IMR-90 (cell line): ENCODE results near the gene OSBPL9. TPM values are rescaled to one million over a fixed set of nuclear protein-coding genes. Genes with fewer than 3 reads are reported as not detected.

ENCODE experiments used
- ATAC-seq: fragments of 200-7000 bp; cut with Tn5 transposase; 2 replicates; pipeline ENCODE4 v1.9.1; 2020; ENCODE audit warnings: low read depth, mild to moderate bottlenecking, moderate library complexity
- BruUV-seq: library from RNA; stranded (reverse); fragments of 400-500 nt; replicated peaks from 2 replicates; lab custom pipeline; 2021; lab: Mats Ljungman, UMichigan
- CTCF ChIA-PET: fragments of 300-600 bp; formaldehyde crosslinking; extraction: SDS; loops from one replicate; lab custom pipeline; 2021; ENCODE audit warnings: antibody characterized with exemption; lab: Yijun Ruan, JAX
- POLR2A ChIA-PET: fragments of 300-600 bp; sonication (Branson Sonifier 250); formaldehyde crosslinking; loops from one replicate; lab custom pipeline; 2022; ENCODE audit warnings: antibody characterized with exemption; ENCODE audit not compliant: unreplicated experiment; lab: Charles Lee
- DNase-seq: peaks from one replicate; pipeline ENCODE4 v3.0.0; 2013
- H2AFZ ChIP-seq: replicated peaks from 2 replicates; pipeline ENCODE3; 2013; ENCODE audit warnings: low read length, mild to moderate bottlenecking; ENCODE audit not compliant: poor library complexity
- H2AK5ac ChIP-seq: 2 replicates; pipeline ENCODE4 v1.6.1; 2013; ENCODE audit warnings: low read depth, low read length, inconsistent platforms
- H2AK9ac ChIP-seq: replicated peaks from 2 replicates; pipeline ENCODE3; 2013; ENCODE audit warnings: mild to moderate bottlenecking, low read depth, low read length, moderate library complexity; ENCODE audit not compliant: poor library complexity
- H2BK120ac ChIP-seq: 2 replicates; pipeline ENCODE4 v1.6.1; 2013; ENCODE audit warnings: low read depth, low read length, inconsistent platforms
- H2BK15ac ChIP-seq: 3 replicates; pipeline ENCODE4 v1.6.1; 2013; ENCODE audit warnings: low read depth, low read length, inconsistent platforms
- H2BK20ac ChIP-seq: 2 replicates; pipeline ENCODE4 v1.6.1; 2013; ENCODE audit warnings: low read depth, mild to moderate bottlenecking, inconsistent platforms, low read length, moderate library complexity
- H2BK5ac ChIP-seq: 2 replicates; pipeline ENCODE4 v1.6.1; 2013; ENCODE audit warnings: mild to moderate bottlenecking, low read depth, low read length, inconsistent platforms; ENCODE audit not compliant: poor library complexity, severe bottlenecking
- H3K14ac ChIP-seq: replicated peaks from 2 replicates; pipeline ENCODE4 v1.6.1; 2013; ENCODE audit warnings: low read depth, low read length, inconsistent platforms
- H3K18ac ChIP-seq: 2 replicates; pipeline ENCODE4 v1.6.1; 2013; ENCODE audit warnings: low read depth, low read length, control low read depth
- H3K23ac ChIP-seq: 2 replicates; pipeline ENCODE4 v1.6.1; 2013; ENCODE audit warnings: low read depth, low read length, inconsistent platforms
- H3K27ac ChIP-seq: 2 replicates; pipeline ENCODE4 v1.5.1; 2013; ENCODE audit warnings: mild to moderate bottlenecking, control low read depth, low read length; ENCODE audit not compliant: insufficient read depth
- H3K27me3 ChIP-seq: 2 replicates; pipeline ENCODE4 v1.6.1; 2013; ENCODE audit warnings: low read length; ENCODE audit not compliant: control insufficient read depth, insufficient read depth
- H3K36me3 ChIP-seq: 2 replicates; pipeline ENCODE4 v1.6.1; 2013; ENCODE audit warnings: low read length, mixed read lengths; ENCODE audit not compliant: control insufficient read depth, insufficient read depth
- H3K4ac ChIP-seq: 2 replicates; pipeline ENCODE4 v1.6.1; 2013; ENCODE audit warnings: low read depth, low read length, inconsistent platforms
- H3K4me1 ChIP-seq: 2 replicates; pipeline ENCODE4 v1.6.1; 2013; ENCODE audit warnings: low read length, mixed read lengths; ENCODE audit not compliant: control insufficient read depth, insufficient read depth
- H3K4me2 ChIP-seq: 2 replicates; pipeline ENCODE4 v1.6.1; 2013; ENCODE audit warnings: low read depth, mild to moderate bottlenecking, control low read depth, low read length, moderate library complexity
- H3K4me3 ChIP-seq: 2 replicates; pipeline ENCODE4 v1.5.1; 2013; ENCODE audit warnings: low read depth, mild to moderate bottlenecking, control low read depth, low read length, moderate library complexity; ENCODE audit not compliant: insufficient read depth
- H3K56ac ChIP-seq: 2 replicates; pipeline ENCODE4 v1.6.1; 2013; ENCODE audit warnings: low read length, inconsistent platforms; ENCODE audit not compliant: insufficient read depth; ENCODE audit errors: extremely low read depth
- H3K79me1 ChIP-seq, 2 experiments: 2 replicates each; pipeline ENCODE4 v1.6.1; 2013; ENCODE audit warnings: low read length in 2 of 2, inconsistent platforms in 1 of 2, low read depth in 1 of 2
- H3K9ac ChIP-seq: 2 replicates; pipeline ENCODE4 v1.6.1; 2013; ENCODE audit warnings: low read depth, low read length, control low read depth
- H3K9me1 ChIP-seq: 2 replicates; pipeline ENCODE4 v1.6.1; 2013; ENCODE audit warnings: low read length, inconsistent platforms; ENCODE audit not compliant: insufficient read depth
- H3K9me3 ChIP-seq: 2 replicates; pipeline ENCODE4 v1.6.1; 2013; ENCODE audit warnings: low read length; ENCODE audit not compliant: control insufficient read depth, insufficient read depth
- H4K20me1 ChIP-seq: 2 replicates; pipeline ENCODE4 v1.6.1; 2013; ENCODE audit warnings: low read length, inconsistent platforms; ENCODE audit not compliant: insufficient read depth
- H4K5ac ChIP-seq: 2 replicates; pipeline ENCODE4 v1.6.1; 2013; ENCODE audit warnings: mild to moderate bottlenecking, low read depth, low read length, control low read depth
- H4K8ac ChIP-seq, 2 experiments: 2 replicates each; pipeline ENCODE4 v1.6.1; 2013; ENCODE audit warnings: low read depth in 2 of 2, low read length in 2 of 2, control low read depth in 1 of 2, inconsistent platforms in 1 of 2
- H4K91ac ChIP-seq: 2 replicates; pipeline ENCODE4 v1.6.1; 2013; ENCODE audit warnings: low read depth, low read length, inconsistent platforms; ENCODE audit not compliant: insufficient read depth
- BHLHE40 ChIP-seq: fragments of 150-350 bp; IDR thresholded peaks from 2 replicates; pipeline ENCODE4 v1.6.1; 2016; ENCODE audit warnings: mild to moderate bottlenecking, low read depth, low read length
- CEBPB ChIP-seq: IDR thresholded peaks from 2 replicates; pipeline ENCODE4 v1.6.1; 2012; ENCODE audit warnings: low read depth, low read length, improper control_type of control experiment
- CHD1 ChIP-seq: IDR thresholded peaks from 2 replicates; pipeline ENCODE4 v1.6.1; 2012; ENCODE audit warnings: low read depth, low read length, improper control_type of control experiment
- ELK1 ChIP-seq: fragments of 150-350 bp; IDR thresholded peaks from 2 replicates; pipeline ENCODE4 v1.6.1; 2016; ENCODE audit warnings: low read depth, mild to moderate bottlenecking, low read length, moderate library complexity, borderline replicate concordance
- FOS ChIP-seq: fragments of 150-350 bp; IDR thresholded peaks from 2 replicates; pipeline ENCODE4 v1.6.1; 2016; ENCODE audit warnings: low read depth, low read length
- MAFK ChIP-seq: IDR thresholded peaks from 2 replicates; pipeline ENCODE4 v1.6.1; 2012; ENCODE audit warnings: low read depth, low read length, improper control_type of control experiment
- MAZ ChIP-seq: IDR thresholded peaks from 2 replicates; pipeline ENCODE4 v1.6.1; 2012; ENCODE audit warnings: low read depth, mild to moderate bottlenecking, low read length, improper control_type of control experiment, moderate library complexity, borderline replicate concordance
- MXI1 ChIP-seq: IDR thresholded peaks from 2 replicates; pipeline ENCODE4 v1.6.1; 2012; ENCODE audit warnings: low read depth, mild to moderate bottlenecking, low read length, moderate library complexity, borderline replicate concordance
- NFE2L2 ChIP-seq: fragments of 150-350 bp; IDR thresholded peaks from 2 replicates; pipeline ENCODE4 v1.6.1; 2016; ENCODE audit warnings: low read depth, mild to moderate bottlenecking, low read length
- POLR2A ChIP-seq: IDR thresholded peaks from 2 replicates; pipeline ENCODE4 v1.6.1; 2012; ENCODE audit warnings: mild to moderate bottlenecking, low read depth, low read length
- RAD21 ChIP-seq: IDR thresholded peaks from 2 replicates; pipeline ENCODE4 v1.6.1; 2012; ENCODE audit warnings: low read length, improper control_type of control experiment
- RFX5 ChIP-seq: IDR thresholded peaks from 2 replicates; pipeline ENCODE4 v1.8.0; 2012; ENCODE audit warnings: low read depth, mild to moderate bottlenecking, low read length, moderate library complexity
- USF2 ChIP-seq: fragments of 150-350 bp; IDR thresholded peaks from 2 replicates; pipeline ENCODE4 v1.6.1; 2017; ENCODE audit warnings: mild to moderate bottlenecking, antibody characterized with exemption, low read length, low read depth
- WGBS, 2 experiments: methylation state at CpG; one replicate each; pipeline versions ENCODE4 v1.1.5 to v1.1.7; 2013; ENCODE audit warnings: missing lambda C conversion rate in 2 of 2; ENCODE audit not compliant: insufficient read length in 1 of 2; ENCODE audit errors: extremely low coverage in 2 of 2; 5-methylcytosine and 5-hydroxymethylcytosine counted together
- dilution Hi-C: fragments of 300-500 bp; cut with HindIII; formaldehyde crosslinking; loops from one replicate; pipeline ENCODE4 v1.14.3; 2018; ENCODE audit warnings: low sequenced_read_pairs; ENCODE audit not compliant: unreplicated experiment
- in situ Hi-C: fragments of 300-500 bp; cut with MboI; formaldehyde crosslinking; loops from 3 replicates; pipeline ENCODE4 v1.14.3; 2019; ENCODE audit warnings: low sequenced_read_pairs, inconsistent platforms, mixed read lengths
- intact Hi-C: fragments of 100-400 bp; cut with micrococcal nuclease; formaldehyde crosslinking; loops from 2 replicates; pipeline ENCODE4 v1.10.0; 2022
- polyA plus RNA-seq, 3 experiments: library from polyadenylated mRNA; depleted of rRNA; stranded (reverse); fragments of >200 nt; gene quantifications; 2 replicates each; pipeline ENCODE4 v1.2.3, GENCODE V29; 2012; ENCODE audit warnings: low replicate concordance in 1 of 3
- total RNA-seq: library from RNA; depleted of rRNA; stranded (reverse); fragments of >200 nt; gene quantifications from 2 replicates; pipeline ENCODE4 v1.2.3, GENCODE V29; 2012

OSBPL9 gene
- total and polyA plus RNA-seq, 2 of the 4 experiments (the other 2 are of a cell fraction) = 51.4 to 127 TPM

- Histone ChIP-seq H2BK15ac (no peak overlapping the region), H3K79me1 (peaks cover 29 to 69% of the 10 kb centered on the region in 2 experiments), H4K20me1 (peaks cover 16% of the 10 kb centered on the region; the same call in 1 of the 2 replicates), H3K4me3 (no peak overlapping the region), H3K9ac (no peak overlapping the region), H2BK120ac (no peak overlapping the region), H4K91ac (no peak overlapping the region), H3K9me1 (peaks cover 7% of the 10 kb centered on the region), H2AK5ac (no peak overlapping the region), H3K4me2 (no peak overlapping the region), H4K5ac (no peak overlapping the region), H2AFZ (no peak overlapping the region), H3K9me3 (no peaks in the 10 kb centered on the region), H3K27ac (no peak overlapping the region), H3K56ac (no peak overlapping the region), H4K8ac (no peak overlapping the region), H2BK5ac (no peak overlapping the region), H2BK20ac (no peak overlapping the region), H3K4ac (no peak overlapping the region), H3K4me1 (peaks cover 3% of the 10 kb centered on the region), H2AK9ac (no peak overlapping the region), H3K14ac (no peak overlapping the region), H3K18ac (no peak overlapping the region), H3K23ac (no peak overlapping the region), H3K27me3 (no peaks in the 10 kb centered on the region), H3K36me3 (no peaks in the 10 kb centered on the region)
- CTCF ChIA-PET = interaction anchor here (0.6 kb wide), 3 partner anchors 83 to 219 kb away, joined by 3 to 7 read pairs (median 4); no protein-coding TSS in a partner anchor
- no TSS peak for BruUV-seq
- no peak for ATAC-seq
- TF ChIP-seq MAZ (no peak), FOS (no peak), BHLHE40 (no peak), CEBPB (no peak), RFX5 (no peak), MAFK (no peak), RAD21 (no peak), ELK1 (no peak), NFE2L2 (no peak), CHD1 (no peak), MXI1 (no peak), POLR2A (no peak), USF2 (no peak)
- dilution Hi-C loops = no loop called here
- DNase-seq = no peak
- WGBS, 2 experiments = no CpG with 5 or more reads among the region's 7 CpGs
- intact Hi-C loops = no loop called here
- POLR2A ChIA-PET = no interaction called here
- in situ Hi-C loops = no loop called here
These were observed 4.3 kb downstream of the OSBPL9 start for GRCh38 chr1:51621161-51621560.
